ENCODE results near the gene CUTA.
A peak's percentile ranks its signal among the peaks of the same experiment; 100 is the strongest.
"Not testable (repeated sequence)": the region's sequence is repeated elsewhere in the genome, so short reads cannot be mapped to it uniquely, and the experiment has no call there.

CUTA gene

GRCh38 chr6:33405386-33405940 is 12.4 kb downstream of the CUTA start:
- no peak for DNase-seq (ENCODE audit: low read depth)

DNA sequence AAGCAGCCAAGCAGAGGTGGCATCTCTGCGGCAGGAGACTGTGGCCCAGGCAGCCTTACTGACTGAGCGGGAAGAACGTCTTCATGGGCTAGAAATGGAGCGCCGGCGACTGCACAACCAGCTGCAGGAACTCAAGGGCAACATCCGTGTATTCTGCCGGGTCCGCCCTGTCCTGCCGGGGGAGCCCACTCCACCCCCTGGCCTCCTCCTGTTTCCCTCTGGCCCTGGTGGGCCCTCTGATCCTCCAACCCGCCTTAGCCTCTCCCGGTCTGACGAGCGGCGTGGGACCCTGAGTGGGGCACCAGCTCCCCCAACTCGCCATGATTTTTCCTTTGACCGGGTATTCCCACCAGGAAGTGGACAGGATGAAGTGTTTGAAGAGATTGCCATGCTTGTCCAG is 13.0 kb downstream of the CUTA start:
- DNase-seq (ENCODE audit: low read depth) = no peak

DNA sequence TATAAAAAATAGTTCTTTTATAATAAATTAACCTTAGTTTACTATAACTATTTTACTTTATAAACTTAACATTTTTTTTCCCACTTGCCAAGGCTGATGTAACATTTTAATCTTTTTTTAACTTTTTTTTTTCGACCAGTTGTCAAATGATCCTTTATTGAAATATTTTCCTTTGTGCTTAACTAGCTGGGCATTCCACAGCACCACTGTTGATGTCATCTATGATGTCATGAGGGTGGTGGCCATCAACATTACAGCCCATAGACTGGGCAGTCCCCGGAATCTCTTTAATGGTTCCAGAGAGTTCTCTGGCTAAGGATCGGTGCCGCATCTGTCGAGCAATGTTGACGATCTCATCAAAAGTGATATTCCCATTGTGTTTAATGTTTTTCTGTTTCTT is 18.0 kb downstream of the CUTA start:
- not testable (repeated sequence) for DNase-seq (ENCODE audit: low read depth)

DNA sequence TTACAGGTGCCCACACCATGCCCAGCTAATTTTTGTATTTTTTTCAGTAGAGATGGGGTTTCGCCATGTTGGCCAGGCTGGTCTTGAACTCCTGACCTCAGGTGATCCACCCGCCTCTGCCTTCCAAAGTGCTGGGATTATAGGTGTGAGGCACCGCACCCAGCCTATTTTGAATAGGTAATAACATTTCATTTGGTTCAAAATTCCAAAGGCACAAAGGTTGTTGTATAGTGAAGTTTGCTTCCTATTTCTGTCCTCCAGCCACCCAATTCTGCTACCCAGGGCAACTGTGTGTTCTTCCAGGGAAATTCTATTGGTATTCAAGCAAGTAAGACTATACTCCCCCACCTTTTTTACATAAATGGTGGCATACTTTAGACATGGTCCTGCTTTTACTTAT is 19.3 kb downstream of the CUTA start:
- DNase-seq (ENCODE audit: low read depth) = not testable (repeated sequence)

GRCh38 chr6:33397541-33397940 is 20.4 kb downstream of the CUTA start:
- DNase-seq (ENCODE audit: low read depth) = no peak

- DNase-seq (ENCODE audit: low read depth) = no peak
Measured at GRCh38 chr6:33392979-33393378, 24.9 kb downstream of the CUTA start.

DNA sequence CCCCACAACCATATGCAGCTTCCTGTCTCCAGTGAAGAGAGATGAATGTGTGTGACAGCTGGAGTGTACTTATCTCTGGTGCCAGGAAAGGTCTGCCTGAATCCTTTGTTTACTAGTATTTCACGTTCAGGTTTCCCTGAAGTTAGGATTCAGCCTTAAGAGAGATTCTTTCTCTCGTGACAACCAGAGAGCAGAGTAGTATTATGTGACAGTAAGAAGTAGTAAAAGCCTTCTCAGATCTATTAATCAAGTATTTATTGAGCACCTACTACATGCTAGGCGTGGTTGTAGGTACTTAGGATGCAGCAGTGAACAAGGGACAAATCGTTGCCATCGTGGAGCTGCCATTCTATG is 25.3 kb downstream of the CUTA start:
- DNase-seq (ENCODE audit: low read depth) = no peak

GRCh38 chr6:33391922-33392594 is 25.8 kb downstream of the CUTA start:
- DNase-seq (ENCODE audit: low read depth) = no peak

DNA sequence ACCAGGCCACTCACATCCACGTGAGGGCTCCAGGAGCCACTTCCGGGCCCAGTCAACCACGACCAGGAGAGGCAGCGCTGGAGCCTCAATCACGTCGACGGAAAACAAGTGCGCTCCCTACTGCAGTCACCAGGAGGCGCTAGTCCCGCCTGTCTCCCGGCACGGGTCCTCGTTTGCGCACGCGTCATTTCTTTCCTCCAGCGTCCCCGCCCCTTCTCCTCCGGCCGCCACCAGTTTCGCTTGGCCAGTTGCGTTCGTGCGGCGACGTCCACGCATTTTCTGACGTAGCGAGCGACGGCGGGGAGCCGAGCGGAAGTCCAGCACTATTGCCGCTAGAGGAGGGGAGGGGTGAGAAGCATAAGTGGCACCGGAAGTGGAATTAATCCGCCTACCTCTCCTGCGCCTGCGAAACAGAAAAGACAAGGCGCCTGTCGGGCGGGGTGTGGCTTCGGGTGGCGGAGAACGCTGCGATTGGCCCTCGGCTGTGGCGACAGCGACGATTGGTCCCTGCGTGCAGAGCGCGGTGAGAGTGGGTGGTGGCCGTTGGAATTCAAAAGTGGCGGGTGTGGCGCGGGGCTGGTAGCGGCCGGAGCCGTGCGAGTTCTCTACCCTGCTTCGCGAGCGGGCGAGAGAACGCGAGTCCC is 26.5 kb downstream of the CUTA start, which contains the start of gene KIFC1:
TSS of gene KIFC1 (plus strand) at position 546 of the 644 bp plus-strand sequence. CDS start 163 bp downstream, outside the sequence.
- peak; percentile 100 for DNase-seq (ENCODE audit: low read depth)

DNA sequence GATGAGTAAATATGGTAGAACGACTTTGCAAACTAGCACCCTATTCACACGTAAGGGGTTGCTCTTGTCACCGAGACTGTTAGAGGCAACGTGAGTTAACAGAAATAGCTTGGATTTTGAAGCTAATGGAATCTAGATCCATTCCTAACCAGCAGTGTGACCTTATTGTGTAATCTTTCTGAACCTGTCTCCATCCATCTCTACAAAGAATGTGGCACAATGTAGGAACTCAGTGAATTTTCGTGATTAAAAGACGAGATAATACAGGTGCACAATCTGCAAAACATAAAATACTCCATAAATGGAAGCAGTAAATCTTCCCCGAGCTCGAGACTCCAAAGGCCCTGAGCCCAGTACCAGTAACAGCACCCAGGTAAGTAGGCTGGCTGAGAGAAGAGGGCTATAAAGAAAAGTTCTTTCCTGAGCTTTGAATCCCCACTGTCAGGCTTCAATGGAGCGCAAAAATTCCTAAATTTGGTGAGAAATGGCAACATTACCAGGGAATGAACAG is 27.1 kb downstream of the CUTA start:
- no peak for DNase-seq (ENCODE audit: low read depth)

GRCh38 chr6:33390173-33390572 is 27.7 kb downstream of the CUTA start:
- DNase-seq (ENCODE audit: low read depth) = no peak

DNA sequence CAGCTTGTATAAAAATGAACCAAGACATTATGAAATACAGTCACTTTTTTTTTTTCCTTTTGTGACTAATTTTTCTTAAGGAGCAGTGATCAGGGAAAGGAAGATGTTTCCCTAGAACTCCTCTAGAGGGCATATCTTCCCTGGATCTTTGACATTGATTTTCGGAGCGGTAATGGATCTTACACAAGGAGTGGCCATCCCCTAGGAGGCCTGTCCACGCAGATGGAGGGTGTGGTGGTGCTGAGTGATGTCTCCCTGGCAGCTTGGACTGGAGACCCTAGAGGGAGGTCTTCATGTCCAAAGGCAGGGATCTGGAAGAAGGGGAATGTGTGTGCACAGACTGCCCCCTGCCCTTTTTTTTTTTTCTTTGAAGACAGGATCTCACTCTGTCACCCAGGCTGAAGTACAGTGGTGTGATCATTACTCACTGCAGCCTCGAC is 33.3 kb downstream of the CUTA start:
- peak; percentile 65 for DNase-seq (ENCODE audit: low read depth)

DNA sequence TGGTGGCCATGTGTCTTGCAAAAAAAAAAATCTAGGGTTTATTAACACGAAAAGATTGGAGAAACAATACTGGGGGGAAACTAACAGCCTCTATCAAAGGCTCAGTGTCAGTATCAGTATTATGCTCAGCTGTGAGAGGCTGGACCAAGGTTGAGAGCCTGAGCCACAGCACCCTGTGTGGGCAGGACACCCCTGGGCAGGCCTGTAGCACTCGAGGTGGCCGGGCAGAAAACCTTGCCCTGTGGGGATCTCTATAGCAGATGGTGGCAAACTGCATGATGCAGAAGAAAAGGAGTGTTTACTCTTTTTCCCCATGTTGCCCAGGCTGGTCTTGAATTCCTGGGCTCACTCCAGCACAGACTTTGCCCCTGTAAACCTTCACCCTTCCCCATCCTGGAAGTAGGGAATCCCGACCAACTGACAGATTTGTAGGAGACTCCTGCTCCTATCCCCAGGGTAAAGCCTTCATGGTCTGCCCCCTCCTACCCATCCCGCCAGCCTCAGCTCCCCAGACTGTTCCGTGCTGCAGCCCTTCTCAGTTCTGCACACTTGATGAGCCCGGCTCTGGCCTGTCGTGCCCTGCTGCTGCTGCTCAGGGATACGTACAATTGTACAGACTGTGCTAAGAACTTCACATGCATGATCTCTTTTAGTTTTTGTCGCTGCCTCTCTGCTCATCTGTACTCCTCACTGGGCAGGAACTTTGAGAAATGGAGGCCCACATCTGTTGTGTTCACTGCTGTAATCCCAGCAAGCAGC is 34.3 kb downstream of the CUTA start:
- no peak for DNase-seq (ENCODE audit: low read depth)

- no peak for DNase-seq (ENCODE audit: low read depth)
Measured at GRCh38 chr6:33380272-33380981, 37.5 kb downstream of the CUTA start.

DNA sequence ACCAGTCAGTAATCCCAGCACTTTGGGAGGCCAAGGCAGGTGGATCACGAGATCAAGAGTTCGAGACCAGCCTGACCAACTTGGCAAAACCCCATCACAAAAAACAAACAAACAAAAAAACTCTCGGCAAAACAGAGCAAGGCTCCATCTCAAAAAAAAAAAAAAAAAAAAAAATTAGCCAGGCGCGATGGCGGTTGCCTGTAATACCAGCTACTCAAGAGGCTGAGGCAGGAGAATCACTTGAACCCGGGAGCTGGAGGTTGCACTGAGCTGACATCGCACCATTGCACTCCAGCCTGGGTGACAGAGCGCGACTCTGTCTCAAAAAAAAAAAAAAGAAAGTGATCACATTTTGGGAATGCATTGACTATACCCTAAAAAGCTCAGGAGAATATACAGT is 38.7 kb downstream of the CUTA start:
- not testable (repeated sequence) for DNase-seq (ENCODE audit: low read depth)

DNA sequence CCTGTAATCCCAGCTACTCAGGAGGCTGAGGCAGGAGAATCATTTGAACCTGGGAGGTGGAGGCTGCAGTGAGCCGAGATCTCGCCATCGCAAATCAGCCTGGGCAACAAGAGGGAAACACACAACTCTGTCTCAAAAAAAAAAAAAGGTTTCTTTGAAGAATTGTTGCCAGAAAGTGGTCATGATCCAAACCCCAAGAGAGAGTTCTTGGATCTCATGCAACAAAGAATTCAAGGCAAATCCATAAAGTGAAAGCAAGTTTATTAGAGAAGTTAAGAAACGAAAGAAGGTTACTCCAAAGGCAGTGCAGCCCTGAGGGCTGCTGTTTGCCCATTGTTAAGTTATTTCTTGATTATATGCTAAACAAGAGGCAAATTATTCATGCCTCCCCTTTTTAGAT is 40.7 kb downstream of the CUTA start:
- DNase-seq (ENCODE audit: low read depth) = no peak

GRCh38 chr6:33375143-33375671 is 42.7 kb downstream of the CUTA start:
- DNase-seq (ENCODE audit: low read depth) = peak; percentile 90

DNA sequence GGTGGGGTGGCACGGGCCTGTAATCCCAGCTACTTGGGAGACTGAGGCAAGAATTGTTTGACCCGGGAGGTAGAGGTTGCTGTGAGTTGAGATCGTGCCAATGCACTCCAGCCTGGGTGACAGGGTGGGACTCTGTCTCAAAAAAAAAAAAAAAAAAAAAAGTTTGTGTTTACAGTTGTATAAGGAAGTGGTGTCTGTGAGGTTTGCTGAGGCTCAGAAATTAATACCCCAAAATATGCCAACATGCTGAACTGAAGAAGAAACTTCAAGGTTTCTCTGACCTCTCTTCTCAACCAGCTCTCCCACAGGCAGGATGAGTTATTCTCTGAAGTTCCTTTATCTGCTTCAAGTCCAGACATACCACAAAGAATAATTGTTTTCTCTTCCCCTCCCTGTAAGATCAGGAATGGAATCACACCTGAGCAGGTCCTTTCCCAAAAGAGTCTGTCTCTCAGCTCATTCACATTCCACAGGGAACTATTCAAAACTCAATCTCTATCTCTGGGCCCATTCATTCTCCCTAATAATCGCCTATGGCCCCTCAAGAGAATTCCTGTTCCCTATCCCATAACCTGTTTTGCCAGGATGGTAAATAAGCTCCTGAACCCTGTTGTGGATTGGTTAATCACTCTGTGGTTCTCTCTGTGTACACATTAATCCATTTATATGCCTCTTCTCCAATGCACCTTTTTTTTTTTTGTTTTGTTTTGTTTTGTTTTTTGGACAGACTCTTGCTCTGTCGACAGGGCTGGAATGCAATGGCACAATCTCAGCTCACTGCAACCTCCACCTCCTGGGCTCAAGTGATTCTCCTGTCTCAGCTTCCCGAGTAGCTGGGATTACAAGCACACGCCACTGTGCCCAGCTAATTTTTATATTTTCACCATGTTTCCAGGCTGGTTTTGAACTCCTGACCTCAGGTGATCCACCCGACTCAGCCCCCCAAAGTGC is 43.7 kb downstream of the CUTA start:
- DNase-seq (ENCODE audit: low read depth) = no peak

GRCh38 chr6:33372526-33373123 is 45.3 kb downstream of the CUTA start:
- no peak for DNase-seq (ENCODE audit: low read depth)

- DNase-seq (ENCODE audit: low read depth) = not testable (repeated sequence)
Measured at GRCh38 chr6:33371901-33372300, 46.0 kb downstream of the CUTA start.

Measured in fibroblast of the conjunctiva (primary cell).